Spleen (tissue), 7 donors: ENCODE data around the gene UNC13C.

Experiments used
- POLR2A ChIP-seq, 3 donors: fragments of 450-650 bp; IDR thresholded peaks; one replicate each; pipeline ENCODE4 v1.5.1; 2017; ENCODE audit warnings: antibody characterized with exemption in 3 of 3, mild to moderate bottlenecking in 1 of 3
- POLR2AphosphoS5 ChIP-seq, 3 donors: sonication (generic); formaldehyde crosslinking; IDR thresholded peaks; one replicate each; pipeline ENCODE4 v1.5.1; 2017; ENCODE audit warnings: antibody characterized with exemption in 3 of 3
- TF ChIP-seq, protein P1 (sequence below), 11 experiments: fragments of 200-600 bp in 7 of 11; fragments of 450-650 bp in 4 of 11; sonication (generic) in 4 of 11; IDR thresholded peaks in 8 of 11; conservative IDR thresholded peaks in 3 of 11; 1 replicate in 7 of 11; 2 replicates in 4 of 11; pipeline versions ENCODE4 v1.4.0 to v1.8.0; 2016 to 2021; ENCODE audit warnings: antibody characterized with exemption in 11 of 11, inconsistent platforms in 4 of 11, mild to moderate bottlenecking in 1 of 11
- donor health status: DM: no; HTN: no; CAD: no; lungs with moderate emphysema.
- donor health status: DM: no; HTN: no; CAD: no.
- donor health status: DM: no; HTN: no; CAD: no.

DNA sequence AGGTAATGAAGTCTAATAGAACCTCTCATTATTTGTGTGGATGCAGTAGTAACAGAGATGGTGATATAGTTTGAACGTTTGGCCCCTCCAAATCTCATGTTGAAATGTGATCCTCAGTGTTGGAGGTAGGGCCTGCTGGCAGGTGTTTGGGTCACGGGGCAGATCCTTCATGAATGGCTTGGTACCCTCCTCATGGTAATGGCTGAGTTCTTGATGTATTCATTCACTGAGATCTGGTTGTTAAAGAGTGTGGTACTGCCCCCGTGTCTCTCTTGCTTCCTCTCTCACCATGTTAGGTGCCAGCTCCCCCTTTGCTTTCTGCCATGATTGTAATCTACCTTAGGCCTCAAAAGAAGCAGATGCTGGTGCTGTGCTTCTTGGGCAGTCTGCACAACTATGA is 606.8 kb downstream of the UNC13C start:
- TF ChIP-seq, protein P1, sequence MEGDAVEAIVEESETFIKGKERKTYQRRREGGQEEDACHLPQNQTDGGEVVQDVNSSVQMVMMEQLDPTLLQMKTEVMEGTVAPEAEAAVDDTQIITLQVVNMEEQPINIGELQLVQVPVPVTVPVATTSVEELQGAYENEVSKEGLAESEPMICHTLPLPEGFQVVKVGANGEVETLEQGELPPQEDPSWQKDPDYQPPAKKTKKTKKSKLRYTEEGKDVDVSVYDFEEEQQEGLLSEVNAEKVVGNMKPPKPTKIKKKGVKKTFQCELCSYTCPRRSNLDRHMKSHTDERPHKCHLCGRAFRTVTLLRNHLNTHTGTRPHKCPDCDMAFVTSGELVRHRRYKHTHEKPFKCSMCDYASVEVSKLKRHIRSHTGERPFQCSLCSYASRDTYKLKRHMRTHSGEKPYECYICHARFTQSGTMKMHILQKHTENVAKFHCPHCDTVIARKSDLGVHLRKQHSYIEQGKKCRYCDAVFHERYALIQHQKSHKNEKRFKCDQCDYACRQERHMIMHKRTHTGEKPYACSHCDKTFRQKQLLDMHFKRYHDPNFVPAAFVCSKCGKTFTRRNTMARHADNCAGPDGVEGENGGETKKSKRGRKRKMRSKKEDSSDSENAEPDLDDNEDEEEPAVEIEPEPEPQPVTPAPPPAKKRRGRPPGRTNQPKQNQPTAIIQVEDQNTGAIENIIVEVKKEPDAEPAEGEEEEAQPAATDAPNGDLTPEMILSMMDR (IDR thresholded peaks at IDR 0.05 in 8 of 11, conservative IDR thresholded peaks at IDR 0.05 in 3 of 11): no peak
- TF ChIP-seq POLR2AphosphoS5 (IDR thresholded peaks at IDR 0.05): no peak
- TF ChIP-seq POLR2A (IDR thresholded peaks at IDR 0.05): no peak
